Keratinocyte (primary cell): Measurements from ENCODE around the gene LCT. TPM values are rescaled to one million over a fixed set of nuclear protein-coding genes. Genes with fewer than 3 reads are reported as not detected.

Experiments used
- DNase-seq: peaks from one replicate; pipeline ENCODE4 v3.0.0-alpha.2; 2011; ENCODE audit warnings: low read depth, missing footprints, low spot score
- FAIRE-seq: peaks from 2 replicates; lab custom pipeline; 2011; peaks lifted over from hg19 to GRCh38; lab: Jason Lieb, UNC
- H2AFZ ChIP-seq: 2 replicates; pipeline ENCODE4 v1.6.0; 2012; ENCODE audit warnings: low read length, control low read depth, inconsistent platforms; ENCODE audit not compliant: control insufficient read depth
- H3K27ac ChIP-seq: 2 replicates; pipeline ENCODE4 v1.5.1; 2011; ENCODE audit warnings: low read length; ENCODE audit not compliant: control insufficient read depth, insufficient read depth
- H3K27me3 ChIP-seq: 3 replicates; pipeline ENCODE4 v1.6.0; 2011; ENCODE audit warnings: low read length; ENCODE audit not compliant: control insufficient read depth, insufficient read depth; ENCODE audit errors: extremely low read depth
- H3K36me3 ChIP-seq, 2 experiments: 2 replicates in 1 of 2; 3 replicates in 1 of 2; pipeline ENCODE4 v1.5.1; 2011; ENCODE audit warnings: low read length in 2 of 2, mild to moderate bottlenecking in 1 of 2; ENCODE audit not compliant: control insufficient read depth in 2 of 2, insufficient read depth in 2 of 2; ENCODE audit errors: extremely low read depth in 1 of 2
- H3K4me1 ChIP-seq: 3 replicates; pipeline ENCODE4 v1.5.1; 2011; ENCODE audit warnings: low read length; ENCODE audit not compliant: control insufficient read depth, insufficient read depth; ENCODE audit errors: extremely low read depth
- H3K4me2 ChIP-seq: 3 replicates; pipeline ENCODE4 v1.6.0; 2011; ENCODE audit warnings: low read depth, low read length; ENCODE audit not compliant: control insufficient read depth, insufficient read depth; ENCODE audit errors: extremely low read depth
- H3K4me3 ChIP-seq, 3 experiments: fragments of 200-600 bp in 1 of 3; sonication (generic) in 1 of 3; 2 replicates in 2 of 3; 3 replicates in 1 of 3; pipeline ENCODE4 v1.5.1; 2011 to 2016; ENCODE audit warnings: low read length in 3 of 3, mild to moderate bottlenecking in 3 of 3, control low read depth in 2 of 3, inconsistent platforms in 1 of 3, low read depth in 1 of 3, mixed read lengths in 1 of 3, mixed run types in 1 of 3, moderate library complexity in 1 of 3; ENCODE audit not compliant: control insufficient read depth in 2 of 3, insufficient read depth in 2 of 3; ENCODE audit errors: extremely low read depth in 1 of 3
- H3K79me2 ChIP-seq: 2 replicates; pipeline ENCODE4 v1.6.0; 2012; ENCODE audit warnings: low read length; ENCODE audit not compliant: control insufficient read depth, insufficient read depth
- H3K9ac ChIP-seq: 3 replicates; pipeline ENCODE4 v1.6.0; 2011; ENCODE audit warnings: low read length; ENCODE audit not compliant: control insufficient read depth, insufficient read depth; ENCODE audit errors: extremely low read depth
- H3K9me1 ChIP-seq: 3 replicates; pipeline ENCODE4 v1.6.0; 2011; ENCODE audit warnings: low read length; ENCODE audit not compliant: control insufficient read depth, insufficient read depth; ENCODE audit errors: extremely low read depth
- H3K9me3 ChIP-seq: 2 replicates; pipeline ENCODE4 v1.5.1; 2012; ENCODE audit warnings: low read depth, low read length; ENCODE audit not compliant: control insufficient read depth
- H4K20me1 ChIP-seq: 3 replicates; pipeline ENCODE4 v1.6.0; 2011; ENCODE audit warnings: low read length; ENCODE audit not compliant: control insufficient read depth, insufficient read depth; ENCODE audit errors: extremely low read depth
- EZH2 ChIP-seq: IDR thresholded peaks from one replicate; pipeline ENCODE4 v1.6.1; 2012; ENCODE audit warnings: inconsistent platforms, mild to moderate bottlenecking, low read length, moderate library complexity
- dilution Hi-C: fragments of 300-500 bp; cut with MboI; formaldehyde crosslinking; loops from one replicate; pipeline ENCODE4 v1.7.0; 2020; ENCODE audit warnings: low sequenced_read_pairs; ENCODE audit not compliant: extremely low pct_ligation_motif_present
- polyA plus RNA-seq, 5 experiments: library from polyadenylated mRNA; depleted of rRNA in 3 of 5; stranded (reverse) in 3 of 5; stranded (forward) in 1 of 5; unstranded in 1 of 5; fragments of >200 nt; gene quantifications; 1 replicate in 1 of 5; 2 replicates in 3 of 5; 3 replicates in 1 of 5; pipeline versions ENCODE4 v1.2.1 to v1.2.3, GENCODE V29; 2011 to 2012; ENCODE audit warnings: missing spikeins in 2 of 5, low read depth in 1 of 5, low replicate concordance in 1 of 5
- TF ChIP-seq, protein P1 (sequence below), 3 experiments: IDR thresholded peaks in 1 of 3; conservative IDR thresholded peaks in 1 of 3; optimal IDR thresholded peaks in 1 of 3; 2 replicates in 2 of 3; 3 replicates in 1 of 3; pipeline versions ENCODE3 to v1.5.1; 2011; ENCODE audit warnings: low read length in 3 of 3, mild to moderate bottlenecking in 3 of 3, moderate library complexity in 2 of 3, control low read depth in 1 of 3, inconsistent platforms in 1 of 3; ENCODE audit not compliant: insufficient read depth in 2 of 3; ENCODE audit errors: extremely low read depth in 1 of 3

LCT gene
- polyA plus RNA-seq, 1 donor (not counting 4 experiments of a cell fraction or from before 2014, with no cell fraction given), result 0.01 TPM

DNA sequence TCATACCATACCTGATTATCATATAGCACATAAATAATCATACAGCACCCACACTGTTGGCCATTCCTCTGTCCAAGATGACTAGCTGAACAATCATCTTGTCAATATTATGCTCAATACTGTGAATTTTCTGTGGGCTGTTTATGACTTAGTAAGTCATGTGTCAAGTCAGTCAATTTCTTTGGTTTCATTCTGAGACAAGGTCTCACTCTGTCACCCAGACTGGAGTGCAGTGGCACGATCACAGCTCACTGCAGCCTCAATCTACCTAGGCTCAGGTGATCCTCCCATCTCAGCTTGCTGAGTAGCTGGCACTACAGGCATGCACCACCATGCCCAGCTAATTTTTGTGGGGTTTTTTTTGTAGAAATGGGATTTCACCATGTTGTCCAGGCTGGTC, 33.6 kb upstream of the LCT start:
- FAIRE-seq, result no peak
- no peak overlapping the region for H3K27ac ChIP-seq
- dilution Hi-C loops, result no loop called here
- no peaks in the 10 kb centered on the region for H3K27me3 ChIP-seq
- H2AFZ ChIP-seq, result no peak overlapping the region
- no peak for DNase-seq
- no peaks in the 10 kb centered on the region for H3K9me1 ChIP-seq
- H4K20me1 ChIP-seq, result no peaks in the 10 kb centered on the region
- no peak overlapping the region for H3K9ac ChIP-seq
- no peaks in the 10 kb centered on the region for H3K9me3 ChIP-seq
- H3K4me2 ChIP-seq, result no peak overlapping the region
- H3K4me1 ChIP-seq, result no peaks in the 10 kb centered on the region
- no peak overlapping the region for H3K4me3 ChIP-seq
- TF ChIP-seq EZH2, result no peak
- TF ChIP-seq, protein P1, sequence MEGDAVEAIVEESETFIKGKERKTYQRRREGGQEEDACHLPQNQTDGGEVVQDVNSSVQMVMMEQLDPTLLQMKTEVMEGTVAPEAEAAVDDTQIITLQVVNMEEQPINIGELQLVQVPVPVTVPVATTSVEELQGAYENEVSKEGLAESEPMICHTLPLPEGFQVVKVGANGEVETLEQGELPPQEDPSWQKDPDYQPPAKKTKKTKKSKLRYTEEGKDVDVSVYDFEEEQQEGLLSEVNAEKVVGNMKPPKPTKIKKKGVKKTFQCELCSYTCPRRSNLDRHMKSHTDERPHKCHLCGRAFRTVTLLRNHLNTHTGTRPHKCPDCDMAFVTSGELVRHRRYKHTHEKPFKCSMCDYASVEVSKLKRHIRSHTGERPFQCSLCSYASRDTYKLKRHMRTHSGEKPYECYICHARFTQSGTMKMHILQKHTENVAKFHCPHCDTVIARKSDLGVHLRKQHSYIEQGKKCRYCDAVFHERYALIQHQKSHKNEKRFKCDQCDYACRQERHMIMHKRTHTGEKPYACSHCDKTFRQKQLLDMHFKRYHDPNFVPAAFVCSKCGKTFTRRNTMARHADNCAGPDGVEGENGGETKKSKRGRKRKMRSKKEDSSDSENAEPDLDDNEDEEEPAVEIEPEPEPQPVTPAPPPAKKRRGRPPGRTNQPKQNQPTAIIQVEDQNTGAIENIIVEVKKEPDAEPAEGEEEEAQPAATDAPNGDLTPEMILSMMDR (optimal IDR thresholded peaks at IDR 0.05 in 1 of 3, IDR thresholded peaks at IDR 0.05 in 1 of 3, conservative IDR thresholded peaks at IDR 0.05 in 1 of 3; ENCODE audit: extremely low read depth in 1 of 3, insufficient read depth in 2 of 3, low read length in 3 of 3), result no peak
- H3K79me2 ChIP-seq, result peaks cover 8% of the 10 kb centered on the region
- peaks cover 2 to 5% of the 10 kb centered on the region in 2 experiments for H3K36me3 ChIP-seq

DNA sequence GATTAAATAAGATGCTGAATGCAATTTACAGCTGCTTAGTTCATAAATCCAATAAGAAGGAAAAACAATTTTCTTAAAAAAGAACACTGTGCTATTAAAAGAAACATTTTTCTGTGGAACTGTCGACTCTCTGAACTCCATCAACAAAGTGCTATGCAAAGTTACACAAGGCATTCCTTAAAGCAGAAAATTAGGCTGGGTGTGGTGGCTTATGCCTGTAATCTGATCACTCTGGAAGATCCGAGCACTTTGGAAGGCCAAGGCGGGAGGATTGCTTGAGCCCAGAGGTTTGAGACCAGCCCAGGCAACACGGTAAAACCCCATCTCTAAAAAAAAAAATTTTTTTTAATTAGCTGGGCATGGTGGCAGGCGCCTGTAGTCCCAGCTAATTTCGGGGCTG, 26.2 kb upstream of the LCT start:
- dilution Hi-C loops, result no loop called here
- H3K36me3 ChIP-seq, result peaks cover 1 to 16% of the 10 kb centered on the region in 2 experiments
- FAIRE-seq, result no peak

More for the DNA sequence above, 26.2 kb upstream of the LCT start:
- Histone ChIP-seq H3K4me2 (no peak overlapping the region), H3K9me1 (no peaks in the 10 kb centered on the region), H3K79me2 (no peaks in the 10 kb centered on the region), H3K27me3 (no peaks in the 10 kb centered on the region), H4K20me1 (no peaks in the 10 kb centered on the region), H2AFZ (no peak overlapping the region), H3K9ac (no peak overlapping the region), H3K27ac (no peak overlapping the region), H3K9me3 (no peaks in the 10 kb centered on the region), H3K4me1 (no peaks in the 10 kb centered on the region), H3K4me3 (no peak overlapping the region)
- no peak for DNase-seq
- TF ChIP-seq EZH2, result no peak
- TF ChIP-seq, protein P1 (optimal IDR thresholded peaks at IDR 0.05 in 1 of 3, IDR thresholded peaks at IDR 0.05 in 1 of 3, conservative IDR thresholded peaks at IDR 0.05 in 1 of 3; ENCODE audit: extremely low read depth in 1 of 3, insufficient read depth in 2 of 3, low read length in 3 of 3), result no peak
